SH-SY5Y (cell line): ENCODE data around the gene AP1S2.

Experiments used
- GATA2 ChIP-seq: IDR thresholded peaks from 2 replicates; pipeline ENCODE4 v1.6.1; 2011; ENCODE audit warnings: mild to moderate bottlenecking, low read depth, low read length
- GATA3 ChIP-seq: IDR thresholded peaks from 2 replicates; pipeline ENCODE4 v1.6.1; 2011; ENCODE audit warnings: low read depth, mild to moderate bottlenecking, low read length, moderate library complexity

Gene AP1S2

DNA sequence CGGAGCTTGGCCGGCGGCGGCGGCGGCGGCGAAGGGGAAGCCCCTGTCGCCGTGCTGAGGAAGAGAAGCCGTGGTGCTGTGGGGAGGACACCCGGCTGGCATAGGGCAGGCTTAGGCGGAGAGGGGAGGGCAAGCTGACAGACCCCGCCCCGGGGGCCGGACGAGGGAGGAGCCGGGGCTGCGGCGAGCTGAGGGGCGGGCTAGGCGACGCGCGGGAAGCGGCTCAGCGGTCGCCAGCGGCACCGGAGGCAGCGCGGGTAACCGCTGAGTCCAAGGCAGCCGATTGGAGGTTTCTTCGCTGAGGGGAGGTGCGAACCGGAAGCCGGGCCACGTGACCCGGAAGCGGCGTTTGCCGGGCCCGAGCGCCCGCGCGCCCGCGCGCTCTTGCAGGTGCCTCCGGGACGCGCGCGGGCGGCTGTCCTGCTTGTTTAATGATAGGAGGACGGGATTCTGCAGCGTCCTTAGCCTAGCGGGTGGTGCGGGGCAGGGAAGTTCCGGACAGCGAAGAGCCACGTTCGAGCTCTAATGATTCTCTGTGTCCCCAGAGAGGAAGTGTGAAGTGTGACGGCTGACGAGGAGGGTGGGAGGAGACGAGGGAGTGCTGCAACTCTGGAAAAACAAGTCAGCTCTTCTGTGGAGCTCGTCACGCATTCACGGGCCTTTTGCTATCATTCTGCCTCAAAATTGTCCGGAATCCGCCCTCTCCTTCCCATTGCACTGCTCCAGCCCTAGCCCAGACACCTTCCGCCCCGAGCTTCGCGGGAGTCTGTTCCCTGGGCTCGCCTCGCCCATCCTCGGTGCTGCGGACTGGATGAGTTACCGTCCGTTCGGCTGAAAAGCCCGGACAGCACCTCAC, at the start of gene AP1S2:
Gene AP1S2, minus strand, starts transcription at position 102 of the 856 bp plus-strand sequence. CDS start 2,289 bp downstream, outside the sequence.
- TF ChIP-seq GATA2 (no peak), GATA3 (no peak)

DNA sequence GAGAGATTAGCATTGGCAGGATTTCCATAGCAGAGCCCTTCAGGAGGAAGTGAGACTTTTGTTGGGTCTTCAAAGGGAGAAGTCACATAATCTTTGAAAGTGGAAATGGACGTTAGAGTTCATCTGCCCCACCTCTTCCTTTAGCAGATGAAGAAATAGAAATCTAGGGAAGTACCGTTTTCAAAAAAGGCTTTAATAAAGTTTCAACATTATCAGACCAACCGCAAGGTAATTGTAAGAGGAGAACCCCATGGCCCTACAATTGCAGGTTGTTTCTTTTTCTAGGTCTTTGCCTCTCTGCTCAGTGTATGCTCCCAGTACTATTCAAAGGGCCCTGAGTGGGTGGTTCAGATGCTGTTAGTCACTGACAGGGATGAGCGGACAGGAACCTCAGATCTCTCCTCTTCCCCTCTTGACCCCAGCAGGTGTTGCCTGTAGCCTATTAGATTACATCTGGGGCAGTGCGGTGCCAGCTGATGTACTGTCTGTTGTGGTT, 48.6 kb upstream of the AP1S2 start:
- TF ChIP-seq GATA2 (no peak), GATA3 (no peak)

DNA sequence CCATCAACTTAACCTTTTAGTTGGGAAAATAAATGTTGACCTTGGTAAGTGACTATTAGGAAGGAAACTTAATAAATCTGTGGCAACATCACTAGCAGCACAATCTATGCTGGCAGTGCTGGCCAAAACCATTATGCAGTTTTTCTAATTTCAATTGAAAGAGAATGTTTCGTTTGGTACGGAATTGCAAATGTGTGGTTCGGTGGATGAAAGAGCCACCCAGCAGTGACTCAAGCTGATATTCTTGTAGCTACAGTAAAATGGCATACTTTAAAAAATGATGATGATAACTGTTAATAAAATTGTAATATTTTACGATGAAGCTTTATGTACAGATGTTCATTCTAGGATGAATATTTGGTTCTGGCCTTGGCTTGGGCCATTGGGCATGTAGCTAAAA, 40.7 kb upstream of the AP1S2 start:
- no peak for TF ChIP-seq GATA2
- TF ChIP-seq GATA3, result no peak

DNA sequence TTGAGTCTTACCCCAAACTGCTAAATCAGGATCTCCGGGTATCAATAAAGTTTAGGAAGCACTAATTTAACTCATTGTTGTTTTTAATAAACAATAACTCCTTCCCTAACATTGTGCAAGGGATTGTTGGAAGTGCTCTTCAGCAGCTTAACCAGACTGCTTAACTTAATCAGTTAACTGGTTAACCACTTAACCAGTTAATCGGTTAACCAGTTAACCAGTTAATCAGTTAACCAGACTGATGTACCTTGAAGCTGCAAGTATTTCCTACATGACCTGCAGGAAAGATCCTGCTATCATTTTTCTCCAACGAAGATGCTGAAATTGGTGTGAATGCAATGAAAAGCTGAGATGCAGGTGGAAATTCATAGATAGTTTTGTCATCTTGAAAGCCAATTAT, 40.1 kb upstream of the AP1S2 start:
- TF ChIP-seq GATA3 (no peak), GATA2 (no peak)

DNA sequence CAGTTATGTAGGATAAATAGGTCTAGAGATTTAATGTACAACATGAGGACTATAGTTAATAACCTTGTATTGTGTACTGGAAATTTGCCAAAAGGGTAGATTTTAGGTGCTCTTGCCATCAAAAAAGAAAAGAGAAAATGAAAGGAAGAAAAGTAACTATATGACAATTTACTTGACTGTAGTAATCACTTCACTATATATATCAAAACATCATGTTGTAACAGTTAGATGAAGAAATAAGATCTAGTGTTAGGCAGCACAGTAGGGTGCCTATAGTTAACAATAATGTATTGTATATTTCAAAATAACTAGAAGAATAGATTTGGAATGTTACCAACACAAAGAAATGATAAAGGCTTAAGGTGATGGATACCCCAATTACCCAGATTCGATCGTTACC, 35.9 kb upstream of the AP1S2 start:
- TF ChIP-seq GATA2 (no peak), GATA3 (no peak)

DNA sequence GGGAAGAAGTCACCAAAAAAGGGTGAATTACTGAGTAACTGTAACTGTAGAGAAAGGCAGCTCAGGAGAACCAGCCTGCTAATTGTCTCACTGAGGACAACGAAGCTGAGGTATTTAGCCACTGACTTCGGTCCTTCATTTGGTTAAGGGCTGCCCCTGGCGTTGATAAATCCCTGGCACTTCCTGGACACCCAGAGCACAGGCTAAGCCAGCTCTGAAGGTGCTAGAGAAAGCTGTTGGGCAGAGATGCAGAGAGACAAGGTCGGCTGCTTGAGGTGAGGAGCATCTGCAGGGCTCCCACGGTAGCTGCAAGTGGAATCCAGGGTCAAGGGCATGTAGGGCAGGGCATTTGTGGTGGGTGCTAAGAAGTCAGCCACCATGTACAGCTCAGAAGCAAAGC, 33.4 kb upstream of the AP1S2 start:
- TF ChIP-seq GATA2 (no peak), GATA3 (no peak)

- TF ChIP-seq GATA2, result no peak
- TF ChIP-seq GATA3, result no peak
These were observed 28.9 kb upstream of the AP1S2 start for GRCh38 chrX:15883540-15883863.

GRCh38 chrX:15882704-15883539, 28.3 kb upstream of the AP1S2 start:
- TF ChIP-seq GATA3 (no peak), GATA2 (no peak)

- TF ChIP-seq GATA3, result no peak
- TF ChIP-seq GATA2, result no peak
These were observed 26.8 kb upstream of the AP1S2 start for GRCh38 chrX:15881381-15881897.

GRCh38 chrX:15877380-15877779, 22.8 kb upstream of the AP1S2 start:
- TF ChIP-seq GATA2 (no peak), GATA3 (no peak)

- TF ChIP-seq GATA2, result no peak
- no peak for TF ChIP-seq GATA3
These were observed 20.1 kb upstream of the AP1S2 start for GRCh38 chrX:15874672-15875071.

GRCh38 chrX:15873566-15873965, 19.0 kb upstream of the AP1S2 start:
- TF ChIP-seq GATA3, result no peak
- TF ChIP-seq GATA2, result no peak

DNA sequence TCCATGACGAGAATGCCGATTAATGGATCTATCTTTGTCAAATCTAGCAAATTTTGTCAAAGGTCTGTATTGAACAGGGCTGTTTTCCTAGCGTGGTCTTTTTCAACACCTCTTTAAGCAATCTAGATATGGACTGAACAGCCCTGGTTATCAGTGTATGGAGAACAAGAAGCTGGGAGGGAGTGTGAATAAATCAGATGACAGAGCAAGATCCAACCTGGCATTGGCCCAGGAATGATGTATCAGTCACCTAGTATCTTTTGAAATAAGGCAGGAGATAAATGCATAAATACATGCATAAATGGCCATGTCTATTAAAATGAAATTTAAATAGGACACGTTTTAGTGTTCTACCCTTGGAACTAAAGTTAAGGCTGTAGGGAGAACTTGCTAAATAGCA, 15.7 kb upstream of the AP1S2 start:
- TF ChIP-seq GATA2 (no peak), GATA3 (no peak)

- no peak for TF ChIP-seq GATA3
- TF ChIP-seq GATA2, result no peak
These were observed 15.1 kb upstream of the AP1S2 start for GRCh38 chrX:15869695-15870094.
